Fibroblast of mammary gland (primary cell): ENCODE results near the gene ARHGEF1.

Source experiments
- DNase-seq: peaks from one replicate; pipeline ENCODE4 v3.0.0-alpha.2; 2010; ENCODE audit warnings: low read depth
- H3K4me3 ChIP-seq: 2 replicates; pipeline ENCODE4 v1.5.1; 2011; ENCODE audit warnings: low read depth, mild to moderate bottlenecking, low read length, moderate library complexity; ENCODE audit not compliant: control insufficient read depth
- TF ChIP-seq, protein P1 (sequence below): conservative IDR thresholded peaks from 2 replicates; pipeline ENCODE4 v1.5.1; 2011; ENCODE audit warnings: low read depth, low read length, inconsistent platforms; ENCODE audit not compliant: control insufficient read depth, insufficient read depth

The ARHGEF1 gene

GRCh38 chr19:41882568-41883462, at the start of gene ARHGEF1:
Gene ARHGEF1 (plus strand): TSS chr19:41883184. CDS start chr19:41888083, 4,899 bp downstream.
- TF ChIP-seq, protein P1, sequence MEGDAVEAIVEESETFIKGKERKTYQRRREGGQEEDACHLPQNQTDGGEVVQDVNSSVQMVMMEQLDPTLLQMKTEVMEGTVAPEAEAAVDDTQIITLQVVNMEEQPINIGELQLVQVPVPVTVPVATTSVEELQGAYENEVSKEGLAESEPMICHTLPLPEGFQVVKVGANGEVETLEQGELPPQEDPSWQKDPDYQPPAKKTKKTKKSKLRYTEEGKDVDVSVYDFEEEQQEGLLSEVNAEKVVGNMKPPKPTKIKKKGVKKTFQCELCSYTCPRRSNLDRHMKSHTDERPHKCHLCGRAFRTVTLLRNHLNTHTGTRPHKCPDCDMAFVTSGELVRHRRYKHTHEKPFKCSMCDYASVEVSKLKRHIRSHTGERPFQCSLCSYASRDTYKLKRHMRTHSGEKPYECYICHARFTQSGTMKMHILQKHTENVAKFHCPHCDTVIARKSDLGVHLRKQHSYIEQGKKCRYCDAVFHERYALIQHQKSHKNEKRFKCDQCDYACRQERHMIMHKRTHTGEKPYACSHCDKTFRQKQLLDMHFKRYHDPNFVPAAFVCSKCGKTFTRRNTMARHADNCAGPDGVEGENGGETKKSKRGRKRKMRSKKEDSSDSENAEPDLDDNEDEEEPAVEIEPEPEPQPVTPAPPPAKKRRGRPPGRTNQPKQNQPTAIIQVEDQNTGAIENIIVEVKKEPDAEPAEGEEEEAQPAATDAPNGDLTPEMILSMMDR, result no peak
- no peak for DNase-seq
- peak within 1 kb of the TSS; percentile 93 for H3K4me3 ChIP-seq

DNA sequence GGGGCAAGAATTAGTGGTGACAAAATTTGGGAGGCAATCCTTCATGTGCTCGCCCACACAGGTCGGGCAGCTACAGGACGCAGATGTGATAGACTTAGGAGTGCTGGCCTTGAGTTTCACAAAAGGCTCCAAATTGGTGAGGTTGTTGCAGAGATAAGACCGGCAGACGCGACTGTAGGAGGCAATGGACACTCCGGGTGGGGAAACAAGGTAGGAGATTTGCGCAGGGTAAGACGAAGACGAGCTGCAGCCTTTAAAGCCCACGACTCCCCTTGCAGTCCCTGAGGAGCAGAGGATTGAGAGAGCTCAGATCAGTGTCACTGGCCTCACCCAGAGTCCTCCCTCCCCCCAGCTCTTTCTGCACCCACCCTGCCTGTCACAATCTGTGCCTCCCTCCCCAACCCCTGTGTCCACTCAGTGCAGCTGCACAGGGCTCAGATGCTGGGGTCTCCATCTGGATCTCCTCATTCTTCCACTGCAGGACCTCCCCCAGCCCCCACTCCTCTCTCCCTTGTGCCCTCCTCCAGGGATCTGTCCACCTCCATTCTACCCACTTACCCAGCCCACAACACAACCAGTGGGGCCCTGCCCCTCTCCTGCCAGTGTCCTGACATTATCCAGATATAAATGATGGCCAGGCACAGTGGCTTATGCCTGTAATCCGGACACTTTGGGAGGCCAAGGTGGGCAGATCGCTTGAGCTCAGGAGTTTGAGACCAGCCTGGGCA, 44.8 kb upstream of the ARHGEF1 start:
- TF ChIP-seq, protein P1, result no peak
- DNase-seq, result no peak
- H3K4me3 ChIP-seq, result no peak overlapping the region

- H3K4me3 ChIP-seq, result no peak overlapping the region
- TF ChIP-seq, protein P1, result no peak
- no peak for DNase-seq
These were observed 43.8 kb upstream of the ARHGEF1 start for GRCh38 chr19:41839211-41839610.

DNA sequence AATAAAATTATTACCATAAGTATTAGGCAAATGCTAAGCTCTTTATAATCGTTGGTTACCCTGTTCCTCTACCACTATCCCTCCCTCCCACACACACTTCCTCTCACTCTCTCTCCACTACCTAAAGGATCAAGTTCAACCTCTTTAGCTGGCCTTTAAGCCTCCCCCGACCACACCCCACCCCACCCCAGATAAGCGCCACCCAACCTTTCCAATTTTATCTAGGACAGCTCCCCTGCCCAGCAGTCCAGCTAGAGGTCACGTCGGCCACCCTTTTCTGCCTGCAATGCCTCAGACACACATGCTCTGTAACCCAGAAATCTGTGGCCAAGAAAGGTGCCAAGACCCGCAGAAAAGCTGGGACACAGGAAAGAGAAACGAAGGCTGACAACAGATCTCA, 39.6 kb upstream of the ARHGEF1 start:
- TF ChIP-seq, protein P1, result no peak
- no peak overlapping the region for H3K4me3 ChIP-seq

DNA sequence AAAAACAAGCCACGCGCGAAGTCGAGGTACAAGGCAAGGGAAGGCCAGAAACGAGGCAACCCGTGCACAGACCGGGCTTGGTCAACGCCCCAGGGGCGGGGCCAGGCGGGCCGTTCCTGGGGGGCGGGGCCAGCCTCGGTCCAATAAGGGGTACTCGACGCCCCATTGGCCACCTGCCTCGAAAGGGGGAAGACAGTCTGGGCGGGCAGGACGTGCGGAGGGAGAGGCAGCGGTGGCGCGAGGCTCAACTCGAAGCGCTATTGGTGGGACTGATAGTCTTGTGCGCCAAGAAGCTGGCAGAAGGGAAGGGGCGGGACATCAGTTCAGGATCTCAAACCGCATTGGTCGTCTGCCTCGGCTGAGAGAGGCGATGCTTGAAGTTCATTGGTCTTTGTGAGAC, 38.4 kb upstream of the ARHGEF1 start, which contains the start of gene LYPD4:
LYPD4 (minus strand) TSS at position 83 of the 400 bp plus-strand sequence. CDS start 5,398 bp downstream, outside the sequence.
- TF ChIP-seq, protein P1, result no peak

More for the DNA sequence above, 39.6 kb upstream of the ARHGEF1 start:
- no peak for DNase-seq

DNA sequence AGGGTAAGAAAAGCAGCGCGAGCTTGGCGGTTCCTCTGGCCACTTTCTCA, 38.2 kb upstream of the ARHGEF1 start, which contains the start of gene DMRTC2:
DMRTC2 (plus strand) TSS at position 42 of the 50 bp plus-strand sequence. CDS start 2,387 bp downstream, outside the sequence.
- no peak within 1 kb of the TSS for H3K4me3 ChIP-seq
- TF ChIP-seq, protein P1, result no peak
- no peak for DNase-seq

More for the DNA sequence above, 38.4 kb upstream of the ARHGEF1 start, which contains the start of gene LYPD4:
- DNase-seq, result no peak
- no peak within 1 kb of the TSS for H3K4me3 ChIP-seq
